Kidney (tissue), 14 donors: ENCODE measurements around the gene COBL. TPM values are rescaled to one million over a fixed set of nuclear protein-coding genes. Genes with fewer than 3 reads are reported as not detected.

Experiments used
- DNase-seq, 5 donors: peaks; one replicate each; pipeline ENCODE4 v3.0.0-alpha.2; 2013 to 2020
- FAIRE-seq: peaks from 2 replicates; lab custom pipeline; 2012; peaks lifted over from hg19 to GRCh38; lab: Jason Lieb, UNC
- H3K27ac ChIP-seq, 2 donors: one replicate each; pipeline ENCODE4 v1.7.0; 2013; ENCODE audit warnings: low read depth in 2 of 2, low read length in 2 of 2, inconsistent platforms in 1 of 2
- H3K27me3 ChIP-seq: one replicate; pipeline ENCODE4 v1.7.1; 2013; ENCODE audit warnings: low read length, inconsistent platforms; ENCODE audit not compliant: control insufficient read depth, insufficient read depth
- H3K36me3 ChIP-seq, 3 donors: one replicate each; pipeline versions ENCODE4 v1.7.0 to v1.7.1; 2013; ENCODE audit warnings: low read length in 3 of 3, control low read depth in 1 of 3, inconsistent platforms in 1 of 3; ENCODE audit not compliant: insufficient read depth in 3 of 3, control insufficient read depth in 2 of 3
- H3K4me1 ChIP-seq, 3 donors: one replicate each; pipeline versions ENCODE4 v1.7.0 to v1.7.1; 2013; ENCODE audit warnings: low read length in 3 of 3, inconsistent platforms in 1 of 3, low read depth in 1 of 3; ENCODE audit not compliant: control insufficient read depth in 2 of 3, insufficient read depth in 2 of 3
- H3K4me3 ChIP-seq, 3 donors: one replicate each; pipeline versions ENCODE4 v1.7.0 to v1.8.1; 2013; ENCODE audit warnings: low read length in 3 of 3, control low read depth in 1 of 3, inconsistent platforms in 1 of 3
- H3K9ac ChIP-seq, 3 donors: one replicate each; pipeline versions ENCODE4 v1.7.0 to v1.7.1; 2013; ENCODE audit warnings: low read length in 3 of 3, control low read depth in 1 of 3, inconsistent platforms in 1 of 3
- H3K9me3 ChIP-seq, 3 donors: one replicate each; pipeline versions ENCODE4 v1.7.0 to v1.7.1; 2013; ENCODE audit warnings: low read length in 3 of 3, control low read depth in 1 of 3, inconsistent platforms in 1 of 3; ENCODE audit not compliant: control insufficient read depth in 2 of 3, insufficient read depth in 1 of 3
- intact Hi-C: fragments of 100-400 bp; cut with DNase I; formaldehyde crosslinking; loops from one replicate; pipeline ENCODE4 v1.11.1; 2022
- polyA plus RNA-seq: library from polyadenylated mRNA; stranded (reverse); fragments of 350-450 nt; fragmentation: Illumina TruSeq; extraction: RNeasy Lipid Tissue Mini Kit (QIAGEN cat#74804); gene quantifications from one replicate; pipeline ENCODE4 v1.2.3, GENCODE V29; 2014; ENCODE audit warnings: low read depth, low replicate concordance; ENCODE audit not compliant: insufficient read depth
- total RNA-seq: library from RNA; stranded (reverse); fragmentation: NEBNext Ultra II Directional; extraction: Animal tissue kit (Norgen Biotek cat#: 25700); gene quantifications from one replicate; pipeline ENCODE4 v1.2.1, GENCODE V29; 2021
- TF ChIP-seq, protein P1 (sequence below): IDR thresholded peaks from 3 replicates; pipeline ENCODE4 v1.5.1; 2012; ENCODE audit warnings: mild to moderate bottlenecking, moderate library complexity, borderline replicate concordance; ENCODE audit not compliant: insufficient read depth; ENCODE audit errors: extremely low read depth
- donor health status: control.
- donor health status: control.
- donor health status: control.
- donor health status: control.
- donor health status: control.
- donor health status: DM: yes; HTN: yes; CAD: no.
- donor health status: Normal renal cell carcinoma (clear cell type).

COBL gene
- total and polyA plus RNA-seq, 2 donors from 2014 or later = 9.8 to 42.7 TPM

DNA sequence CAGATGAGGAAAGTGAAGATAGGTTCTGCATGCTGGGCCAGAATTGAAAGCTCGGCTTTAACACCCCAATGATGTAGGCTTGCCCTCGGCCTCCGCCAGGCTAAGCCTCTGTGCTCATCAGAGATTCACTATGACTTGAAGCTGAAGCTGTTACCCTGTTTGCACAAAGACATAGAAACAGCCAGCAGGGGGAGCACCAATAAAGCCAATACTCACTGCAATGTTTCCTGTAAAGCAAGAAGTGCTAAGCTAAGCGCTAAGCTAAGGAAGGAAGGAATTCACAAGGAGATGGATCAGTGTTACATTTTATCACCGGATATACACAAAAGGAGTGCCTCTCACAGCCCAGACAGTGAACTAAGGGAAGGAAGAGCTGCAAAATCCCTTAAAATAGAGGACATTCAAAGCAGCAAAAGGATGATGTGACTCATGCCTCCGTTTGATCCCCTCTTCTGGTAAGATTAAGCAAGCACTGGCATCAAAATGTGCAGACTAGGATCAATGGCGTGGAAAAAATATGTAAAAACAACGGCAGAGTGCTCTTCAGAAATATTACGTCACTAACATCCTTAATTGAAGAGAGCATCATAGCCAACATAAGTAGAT lies 153.8 kb downstream of the COBL start:
- FAIRE-seq (no peak), DNase-seq (peak in 4 of 5 donors; percentile 84 to 95 (median 91))
- Histone ChIP-seq H3K27ac (no peak overlapping the region), H3K9me3 (no peaks in the 10 kb centered on the region), H3K27me3 (no peaks in the 10 kb centered on the region), H3K4me3 (no peak overlapping the region), H3K4me1 (peaks cover 0 to 4% (median 0%) of the 10 kb centered on the region in 3 donors), H3K36me3 (no peaks in the 10 kb centered on the region), H3K9ac (no peak overlapping the region)
- TF ChIP-seq, protein P1, sequence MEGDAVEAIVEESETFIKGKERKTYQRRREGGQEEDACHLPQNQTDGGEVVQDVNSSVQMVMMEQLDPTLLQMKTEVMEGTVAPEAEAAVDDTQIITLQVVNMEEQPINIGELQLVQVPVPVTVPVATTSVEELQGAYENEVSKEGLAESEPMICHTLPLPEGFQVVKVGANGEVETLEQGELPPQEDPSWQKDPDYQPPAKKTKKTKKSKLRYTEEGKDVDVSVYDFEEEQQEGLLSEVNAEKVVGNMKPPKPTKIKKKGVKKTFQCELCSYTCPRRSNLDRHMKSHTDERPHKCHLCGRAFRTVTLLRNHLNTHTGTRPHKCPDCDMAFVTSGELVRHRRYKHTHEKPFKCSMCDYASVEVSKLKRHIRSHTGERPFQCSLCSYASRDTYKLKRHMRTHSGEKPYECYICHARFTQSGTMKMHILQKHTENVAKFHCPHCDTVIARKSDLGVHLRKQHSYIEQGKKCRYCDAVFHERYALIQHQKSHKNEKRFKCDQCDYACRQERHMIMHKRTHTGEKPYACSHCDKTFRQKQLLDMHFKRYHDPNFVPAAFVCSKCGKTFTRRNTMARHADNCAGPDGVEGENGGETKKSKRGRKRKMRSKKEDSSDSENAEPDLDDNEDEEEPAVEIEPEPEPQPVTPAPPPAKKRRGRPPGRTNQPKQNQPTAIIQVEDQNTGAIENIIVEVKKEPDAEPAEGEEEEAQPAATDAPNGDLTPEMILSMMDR = peak; percentile 80
- intact Hi-C loops = loop anchor here (10.0 kb wide), 1 partner anchor 202 kb away; no protein-coding TSS in a partner anchor

DNA sequence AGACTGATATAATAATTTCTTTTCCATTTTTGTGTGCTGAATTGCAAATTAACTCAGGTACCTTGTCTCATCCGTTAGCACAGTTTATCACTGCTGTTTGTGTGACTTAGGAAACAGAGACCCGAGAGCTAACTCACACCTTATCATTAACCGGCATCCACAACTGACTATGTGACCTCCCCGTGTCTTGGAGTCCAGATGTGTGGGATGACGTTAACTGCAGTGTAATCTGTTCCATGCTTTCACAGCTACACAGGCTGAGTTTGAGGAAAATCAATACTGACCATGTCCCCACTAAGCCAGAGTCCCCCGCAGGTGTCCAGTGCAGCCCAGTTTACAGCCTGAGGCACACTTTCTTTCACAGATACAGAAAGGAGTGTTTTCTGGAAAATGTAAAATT lies 154.7 kb downstream of the COBL start:
- FAIRE-seq = no peak
- no peak for DNase-seq
- Histone ChIP-seq H3K9me3 (no peaks in the 10 kb centered on the region), H3K27ac (no peak overlapping the region), H3K4me3 (no peak overlapping the region), H3K27me3 (no peaks in the 10 kb centered on the region), H3K9ac (no peak overlapping the region), H3K4me1 (peaks cover 0 to 4% (median 0%) of the 10 kb centered on the region in 3 donors), H3K36me3 (no peaks in the 10 kb centered on the region)
- TF ChIP-seq, protein P1 = no peak
- intact Hi-C loops = loop anchor here (10.0 kb wide), 1 partner anchor 203 kb away; no protein-coding TSS in a partner anchor

GRCh38 chr7:51160990-51161615 lies 155.5 kb downstream of the COBL start:
- Histone ChIP-seq H3K9ac (peak overlapping the region in 1 of 3 donors; percentile 3), H3K9me3 (no peaks in the 10 kb centered on the region), H3K4me1 (peaks cover 0 to 4% (median 0%) of the 10 kb centered on the region in 3 donors), H3K27me3 (no peaks in the 10 kb centered on the region), H3K4me3 (no peak overlapping the region), H3K27ac (no peak overlapping the region), H3K36me3 (no peaks in the 10 kb centered on the region)
- TF ChIP-seq, protein P1 = peak; percentile 96
- FAIRE-seq (no peak), DNase-seq (peak in 4 of 5 donors; percentile 80 to 89 (median 82))
- intact Hi-C loops = loop anchor here (10.0 kb wide), 1 partner anchor 204 kb away; no protein-coding TSS in a partner anchor
